ENCODE data around the gene MPO.

GRCh38 chr17:58277107-58277801 is 3.5 kb downstream of the MPO start:
- TF ChIP-seq POLR2A (IDR thresholded peaks at IDR 0.05; ENCODE audit: low read depth, low read length) (no peak), POLR2AphosphoS5 (IDR thresholded peaks at IDR 0.05; ENCODE audit: low read depth, low read length) (no peak)

Data from GM12892 (cell line).